ENCODE measurements around the gene FOLR1.

The FOLR1 gene

DNA sequence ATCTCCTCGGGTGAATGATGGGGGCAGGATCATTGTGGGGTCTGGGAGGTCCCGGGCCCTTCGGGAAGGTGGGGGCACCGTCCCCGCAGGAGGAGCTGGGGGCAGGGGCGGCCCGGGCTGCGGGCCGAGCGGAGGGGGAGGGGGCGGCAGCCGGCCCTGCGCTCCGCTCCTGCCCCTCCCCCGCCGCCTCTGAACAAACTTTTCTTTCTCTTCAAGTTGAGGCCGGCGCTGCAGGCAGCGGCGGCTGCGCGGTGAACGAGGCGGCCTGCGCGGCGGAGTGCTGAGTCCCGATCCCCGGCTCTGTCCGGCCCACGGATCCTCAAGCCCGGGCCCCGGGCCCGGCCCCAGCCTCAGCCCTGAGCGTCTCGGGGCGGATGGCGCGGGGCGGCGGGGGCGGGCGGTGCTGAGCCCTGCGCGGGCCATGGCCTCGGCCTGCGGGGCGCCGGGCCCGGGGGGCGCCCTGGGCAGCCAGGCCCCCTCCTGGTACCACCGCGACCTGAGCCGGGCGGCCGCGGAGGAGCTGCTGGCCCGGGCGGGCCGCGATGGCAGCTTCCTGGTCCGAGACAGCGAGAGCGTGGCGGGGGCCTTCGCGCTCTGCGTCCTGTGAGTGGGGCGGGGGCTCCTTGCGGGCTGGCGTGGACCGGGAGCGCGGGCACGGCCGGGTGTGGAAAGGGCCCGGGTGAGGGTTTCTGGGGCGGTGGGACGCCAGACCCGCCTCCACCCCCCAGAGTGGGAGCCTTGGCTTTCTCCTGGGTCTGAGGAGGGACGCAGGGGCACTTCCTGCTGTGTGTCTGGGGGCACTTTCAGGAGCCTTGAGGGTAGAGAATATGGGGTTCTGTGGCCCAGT, 32.8 kb downstream of the FOLR1 start, which contains the start of gene INPPL1:
TSS of gene INPPL1 (plus strand) at position 204 of the 847 bp plus-strand sequence. CDS start at position 422, 218 bp downstream.
- no peak for ATAC-seq

- ATAC-seq: peak; percentile 10 to 19
Observed at GRCh38 chr11:72225411-72225951, 33.5 kb downstream of the FOLR1 start.

DNA sequence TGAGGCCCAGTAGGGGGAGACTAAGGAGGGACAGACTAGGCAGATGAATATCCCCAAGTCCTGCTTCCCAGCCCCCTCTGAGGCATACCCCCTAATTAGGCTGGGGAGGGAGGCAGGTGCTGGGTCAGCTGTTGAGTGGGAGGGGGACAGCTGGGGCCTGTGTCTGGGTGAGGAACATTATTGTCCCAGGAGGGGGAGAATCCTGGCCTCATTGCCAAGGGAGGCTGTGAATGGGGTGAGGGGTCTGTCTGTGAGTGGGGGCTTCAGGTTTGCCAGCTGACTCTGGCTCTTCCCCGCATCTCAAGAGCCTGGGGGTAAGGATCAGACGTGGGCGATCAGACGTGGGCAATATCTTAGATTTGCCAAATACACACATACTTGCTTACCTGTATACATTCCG, 34.8 kb downstream of the FOLR1 start:
- ATAC-seq: no peak

GRCh38 chr11:72227316-72228228, 35.6 kb downstream of the FOLR1 start:
- no peak for ATAC-seq

- no peak for ATAC-seq
Observed at GRCh38 chr11:72228229-72228843, 36.4 kb downstream of the FOLR1 start.

DNA sequence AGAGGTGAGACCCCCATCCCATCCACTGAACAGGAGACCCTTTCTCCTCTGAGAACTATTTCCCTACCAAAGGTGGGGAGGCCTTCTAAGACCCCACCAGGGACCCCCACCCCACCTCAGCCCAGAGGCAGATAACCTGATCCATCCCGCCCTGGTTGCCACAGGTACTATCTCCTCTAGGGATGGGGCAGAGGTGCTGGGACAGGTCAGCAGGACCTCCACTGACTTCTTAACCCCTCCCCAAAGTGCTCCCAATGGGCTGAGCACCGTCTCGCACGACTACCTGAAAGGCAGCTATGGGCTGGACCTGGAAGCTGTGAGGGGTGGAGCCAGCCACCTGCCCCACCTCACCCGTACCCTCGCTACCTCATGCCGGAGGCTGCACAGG, 36.9 kb downstream of the FOLR1 start:
- ATAC-seq: no peak

GRCh38 chr11:72229336-72229924, 37.5 kb downstream of the FOLR1 start:
- ATAC-seq: no peak

DNA sequence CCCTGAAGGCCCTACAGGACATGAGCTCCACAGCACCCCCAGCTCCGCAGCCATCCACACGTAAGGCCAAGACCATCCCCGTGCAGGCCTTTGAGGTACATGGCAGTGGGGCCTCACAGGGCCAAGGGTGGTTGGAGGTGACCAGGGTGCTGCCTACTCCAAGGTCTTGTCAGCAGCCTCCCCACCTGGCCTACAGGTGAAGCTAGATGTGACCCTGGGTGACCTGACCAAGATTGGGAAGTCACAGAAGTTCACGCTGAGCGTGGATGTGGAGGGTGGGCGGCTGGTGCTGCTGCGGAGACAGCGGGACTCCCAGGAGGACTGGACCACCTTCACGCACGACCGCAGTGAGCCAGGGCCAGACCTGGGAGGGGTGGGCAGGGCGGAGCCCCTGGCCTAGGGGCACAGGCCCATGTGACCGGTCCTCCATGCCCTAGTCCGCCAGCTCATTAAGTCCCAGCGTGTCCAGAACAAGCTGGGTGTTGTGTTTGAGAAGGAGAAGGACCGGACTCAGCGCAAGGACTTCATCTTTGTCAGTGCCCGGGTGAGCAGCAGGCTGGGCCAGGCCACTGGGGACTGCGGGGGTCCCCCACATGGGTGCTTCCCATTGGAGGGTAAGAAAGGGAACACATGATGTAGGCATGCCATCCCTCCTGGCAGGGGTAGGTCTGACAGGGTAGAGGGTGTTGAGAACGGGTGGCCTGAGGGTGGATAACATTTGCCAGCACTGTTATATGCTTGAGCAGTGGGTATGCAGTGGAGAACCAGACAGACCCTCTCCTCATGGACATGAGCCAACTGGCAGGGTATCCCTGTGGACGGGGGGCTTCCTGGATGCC, 38.2 kb downstream of the FOLR1 start:
- no peak for ATAC-seq

DNA sequence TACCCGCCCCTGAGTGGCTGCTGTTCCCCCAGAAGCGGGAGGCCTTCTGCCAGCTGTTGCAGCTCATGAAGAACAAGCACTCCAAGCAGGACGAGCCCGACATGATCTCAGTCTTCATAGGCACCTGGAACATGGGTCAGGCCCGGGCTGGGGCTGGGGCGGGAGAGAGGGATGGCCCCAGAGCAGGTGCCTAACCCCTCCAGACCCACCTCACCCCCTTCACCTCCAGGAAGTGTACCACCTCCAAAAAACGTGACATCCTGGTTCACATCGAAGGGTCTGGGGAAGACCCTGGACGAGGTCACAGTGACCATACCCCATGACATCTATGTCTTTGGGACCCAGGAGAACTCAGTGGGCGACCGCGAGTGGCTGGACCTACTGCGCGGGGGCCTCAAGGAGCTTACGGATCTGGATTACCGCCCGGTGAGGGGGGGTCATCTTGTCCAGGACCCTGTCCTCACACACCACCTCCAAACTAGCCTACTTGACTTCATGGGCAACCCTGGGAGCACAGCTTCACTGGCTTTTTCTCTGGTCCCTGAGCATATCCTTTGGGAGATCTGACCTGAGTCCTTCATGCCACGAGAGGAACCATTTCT, 38.9 kb downstream of the FOLR1 start:
- ATAC-seq: no peak

GRCh38 chr11:72231396-72232259, 39.7 kb downstream of the FOLR1 start:
- no peak for ATAC-seq

- ATAC-seq: no peak
Observed at GRCh38 chr11:72232260-72233055, 40.5 kb downstream of the FOLR1 start.

GRCh38 chr11:72233056-72233772, 41.3 kb downstream of the FOLR1 start:
- no peak for ATAC-seq

DNA sequence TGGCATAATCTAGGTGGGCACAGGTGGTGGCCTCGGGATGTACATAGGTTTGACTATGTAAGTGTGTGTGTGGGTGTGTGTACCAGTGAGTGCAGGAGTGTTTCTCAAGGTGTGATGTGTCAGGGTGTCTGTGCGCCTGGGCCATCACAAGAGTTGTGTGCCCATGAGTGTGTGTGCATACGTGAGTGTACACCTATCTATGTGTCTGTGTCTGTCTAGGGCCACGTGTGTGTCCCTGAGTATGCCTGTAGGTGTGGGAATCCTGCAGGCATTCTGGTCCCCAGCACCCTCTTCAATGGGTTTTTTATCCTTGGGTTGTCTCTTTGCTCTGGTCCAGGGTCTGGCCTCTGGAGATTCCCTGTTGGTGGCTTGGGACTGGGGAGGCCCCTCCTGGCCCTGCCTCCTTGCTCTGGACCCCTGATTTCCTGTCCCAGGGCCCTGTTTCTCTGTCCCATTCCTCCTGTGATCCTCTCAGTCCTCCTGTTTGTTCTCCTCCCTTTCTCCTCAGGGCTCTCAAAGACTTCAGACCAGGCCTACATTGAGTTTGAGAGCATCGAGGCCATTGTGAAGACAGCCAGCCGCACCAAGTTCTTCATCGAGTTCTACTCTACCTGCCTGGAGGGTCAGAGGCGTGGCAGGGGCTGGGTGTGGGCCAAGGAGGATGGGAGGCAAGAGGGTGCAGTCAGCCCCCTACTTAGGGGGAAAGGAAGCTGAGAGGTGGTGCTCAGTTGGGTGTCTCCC, 42.0 kb downstream of the FOLR1 start:
- ATAC-seq: no peak

DNA sequence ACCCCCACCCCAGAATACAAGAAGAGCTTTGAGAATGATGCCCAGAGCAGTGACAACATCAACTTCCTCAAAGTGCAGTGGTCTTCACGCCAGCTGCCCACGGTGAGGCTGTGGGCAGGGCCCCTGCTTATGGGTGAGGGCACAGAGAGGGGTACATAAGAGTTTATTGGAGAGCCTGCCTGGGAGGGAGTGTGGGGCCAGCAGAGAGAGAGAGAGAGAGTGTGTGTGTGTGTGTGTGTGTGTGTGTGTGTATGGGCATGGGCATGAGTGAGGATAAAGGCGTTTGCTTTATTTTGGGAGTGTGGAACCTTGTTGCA, 42.5 kb downstream of the FOLR1 start:
- ATAC-seq: no peak

GRCh38 chr11:72234920-72235319, 43.0 kb downstream of the FOLR1 start:
- no peak for ATAC-seq

GRCh38 chr11:72235351-72236057, 43.6 kb downstream of the FOLR1 start:
- no peak for ATAC-seq

DNA sequence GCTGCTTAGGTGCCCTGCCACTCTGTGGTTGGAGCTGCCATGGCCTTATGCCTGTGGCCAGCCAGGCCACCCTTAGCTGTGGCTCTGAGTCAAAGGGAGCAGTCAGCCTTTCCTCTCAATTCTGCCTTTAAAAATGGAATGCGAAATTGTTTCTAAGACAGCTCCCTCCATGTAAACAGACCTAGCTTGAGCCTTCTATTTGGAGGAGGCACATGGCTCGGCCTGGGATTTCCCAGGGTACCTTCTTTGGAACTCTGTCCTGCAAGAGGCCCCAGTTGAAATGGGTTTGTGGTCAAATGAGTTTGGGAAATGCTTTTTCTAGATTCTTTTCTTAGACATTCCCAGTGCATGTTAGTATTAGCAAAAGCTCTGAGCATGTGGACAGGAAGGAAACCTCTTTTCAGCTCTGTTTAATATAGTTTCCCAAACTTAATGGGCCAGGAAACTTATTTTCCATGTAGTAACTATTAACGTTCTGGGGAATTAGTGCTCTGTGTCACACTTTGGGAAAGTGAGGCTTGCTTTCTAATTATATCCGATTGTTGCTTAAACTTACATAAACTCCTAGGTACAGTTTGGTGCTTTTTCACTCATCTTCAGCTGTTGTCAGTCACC, 44.2 kb downstream of the FOLR1 start:
- ATAC-seq: no peak
